Common myeloid progenitor, CD34-positive (primary cell): ENCODE results near the gene INHBE.
A peak's percentile ranks its signal among the peaks of the same experiment; 100 is the strongest.

ENCODE experiments used
- CTCF ChIA-PET: fragments of 350-600 bp; sonication (Branson Sonifier 250); formaldehyde crosslinking; loops from one replicate; lab custom pipeline; 2021; ENCODE audit warnings: antibody characterized with exemption; lab: Charles Lee
- POLR2A ChIA-PET: fragments of 350-600 bp; sonication (Branson Sonifier 250); formaldehyde crosslinking; loops from one replicate; lab custom pipeline; 2021; ENCODE audit warnings: antibody characterized with exemption; lab: Charles Lee
- DNase-seq, 3 donors: peaks; one replicate each; pipeline versions ENCODE4 v3.0.0 to v3.0.0-alpha.2; 2013
- H3K27ac ChIP-seq, 2 experiments: 1 replicate in 1 of 2; 2 replicates in 1 of 2; pipeline ENCODE4 v1.7.0; 2013; ENCODE audit warnings: inconsistent platforms in 2 of 2, low read length in 2 of 2, mild to moderate bottlenecking in 2 of 2, low read depth in 1 of 2, moderate library complexity in 1 of 2; ENCODE audit not compliant: severe bottlenecking in 2 of 2, insufficient read depth in 1 of 2, poor library complexity in 1 of 2
- H3K27me3 ChIP-seq, 5 experiments: replicated peaks in 2 of 5; 1 replicate in 3 of 5; 2 replicates in 2 of 5; pipeline versions ENCODE4 v1.6.1 to v1.7.0; 2013; ENCODE audit warnings: low read length in 4 of 5, mild to moderate bottlenecking in 2 of 5, moderate library complexity in 2 of 5, inconsistent platforms in 1 of 5; ENCODE audit not compliant: insufficient read depth in 5 of 5, control insufficient read depth in 4 of 5
- H3K36me3 ChIP-seq, 4 experiments: 1 replicate in 2 of 4; 2 replicates in 2 of 4; pipeline versions ENCODE4 v1.6.1 to v1.7.0; 2013; ENCODE audit warnings: low read length in 3 of 4, control low read depth in 1 of 4, mild to moderate bottlenecking in 1 of 4; ENCODE audit not compliant: control insufficient read depth in 4 of 4, insufficient read depth in 4 of 4
- H3K4me1 ChIP-seq, 4 experiments: 1 replicate in 3 of 4; 2 replicates in 1 of 4; pipeline versions ENCODE4 v1.6.1 to v1.7.1; 2013; ENCODE audit warnings: low read length in 3 of 4, mild to moderate bottlenecking in 3 of 4, control low read depth in 1 of 4, inconsistent platforms in 1 of 4, moderate library complexity in 1 of 4; ENCODE audit not compliant: control insufficient read depth in 4 of 4, insufficient read depth in 4 of 4; ENCODE audit errors: control extremely low read depth in 1 of 4
- H3K4me3 ChIP-seq, 7 experiments: 1 replicate in 4 of 7; 2 replicates in 3 of 7; pipeline versions ENCODE4 v1.5.1 to v1.7.0; 2013; ENCODE audit warnings: mild to moderate bottlenecking in 7 of 7, low read length in 6 of 7, moderate library complexity in 6 of 7, inconsistent platforms in 2 of 7, low read depth in 2 of 7, control low read depth in 1 of 7; ENCODE audit not compliant: insufficient read depth in 4 of 7, control insufficient read depth in 1 of 7; ENCODE audit errors: extremely low read depth in 1 of 7
- H3K9me3 ChIP-seq, 5 experiments: 1 replicate in 4 of 5; 2 replicates in 1 of 5; pipeline versions ENCODE4 v1.6.1 to v1.7.1; 2013; ENCODE audit warnings: low read length in 4 of 5, mild to moderate bottlenecking in 2 of 5, inconsistent platforms in 1 of 5, low read depth in 1 of 5, moderate library complexity in 1 of 5; ENCODE audit not compliant: control insufficient read depth in 4 of 5, insufficient read depth in 2 of 5; ENCODE audit errors: control extremely low read depth in 1 of 5
- WGBS: methylation state at CpG from one replicate; pipeline ENCODE4 v1.1.5; 2013; ENCODE audit not compliant: insufficient coverage; 5-methylcytosine and 5-hydroxymethylcytosine counted together

Gene INHBE

DNA sequence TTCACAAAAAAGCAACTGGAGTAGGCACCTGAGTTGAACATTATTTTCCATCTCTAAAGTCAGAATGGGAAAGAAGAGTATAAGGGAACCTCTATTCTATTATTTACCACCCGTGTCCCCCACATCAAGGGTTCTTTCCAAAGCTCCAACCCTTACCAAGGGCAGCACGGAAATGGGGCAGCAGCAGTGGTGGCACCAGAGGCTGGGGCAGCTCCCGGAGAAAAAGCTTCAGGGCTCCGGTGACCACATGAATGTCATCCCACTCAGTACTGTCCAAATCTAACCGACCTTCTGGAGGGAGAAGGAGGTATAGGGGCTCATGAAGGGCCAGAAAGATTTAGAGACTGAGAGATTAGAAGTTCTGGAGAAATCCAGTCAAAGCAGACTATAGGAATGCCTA is 18.8 kb downstream of the INHBE start:
- WGBS, result 100% methylated on average over 2 of the region's 5 CpGs
- no peak overlapping the region for H3K27ac ChIP-seq
- ChIA-PET CTCF (interaction anchor here (0.8 to 16.7 kb wide), 8 partner anchors 12 to 152 kb away, joined by 3 to 184 read pairs (median 3); partner anchors contain the start of gene GLI1), POLR2A (no interaction called here)
- H3K36me3 ChIP-seq, result peaks cover 20 to 64% (median 53%) of the 10 kb centered on the region in 4 experiments
- DNase-seq, result no peak
- no peak overlapping the region for H3K4me3 ChIP-seq
- no peaks in the 10 kb centered on the region for H3K27me3 ChIP-seq
- H3K4me1 ChIP-seq, result peaks cover 10 to 41% (median 37%) of the 10 kb centered on the region in 4 experiments
- no peaks in the 10 kb centered on the region for H3K9me3 ChIP-seq

DNA sequence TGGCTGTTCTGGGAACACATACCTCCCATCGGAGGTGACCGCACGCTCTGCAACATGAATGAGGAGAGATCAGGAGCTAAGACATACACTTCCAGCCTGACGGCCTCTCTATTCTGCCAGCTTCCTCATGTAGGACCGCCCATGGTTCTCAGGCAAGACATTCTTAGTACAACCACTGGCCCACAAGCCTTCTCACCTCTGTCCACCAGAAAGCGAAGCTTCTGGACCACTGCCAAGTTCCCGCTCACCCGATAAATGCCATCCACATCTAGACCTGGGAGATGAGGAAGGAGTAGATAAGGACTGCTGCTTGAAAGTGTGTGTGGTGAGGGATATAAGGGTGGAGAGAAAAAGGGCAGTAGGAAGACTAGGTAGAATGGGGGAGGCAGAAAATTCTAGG is 19.3 kb downstream of the INHBE start:
- 92% methylated on average over 8 of the region's 8 CpGs for WGBS
- H3K4me3 ChIP-seq, result no peak overlapping the region
- peaks cover 14 to 47% (median 42%) of the 10 kb centered on the region in 4 experiments for H3K4me1 ChIP-seq
- no peaks in the 10 kb centered on the region for H3K9me3 ChIP-seq
- H3K36me3 ChIP-seq, result peaks cover 20 to 59% (median 48%) of the 10 kb centered on the region in 4 experiments
- ChIA-PET CTCF (interaction anchor here (0.8 to 16.7 kb wide), 11 partner anchors 12 to 151 kb away, joined by 3 to 184 read pairs (median 3); partner anchors contain the start of gene GLI1), POLR2A (no interaction called here)
- no peak for DNase-seq
- no peaks in the 10 kb centered on the region for H3K27me3 ChIP-seq
- no peak overlapping the region for H3K27ac ChIP-seq

DNA sequence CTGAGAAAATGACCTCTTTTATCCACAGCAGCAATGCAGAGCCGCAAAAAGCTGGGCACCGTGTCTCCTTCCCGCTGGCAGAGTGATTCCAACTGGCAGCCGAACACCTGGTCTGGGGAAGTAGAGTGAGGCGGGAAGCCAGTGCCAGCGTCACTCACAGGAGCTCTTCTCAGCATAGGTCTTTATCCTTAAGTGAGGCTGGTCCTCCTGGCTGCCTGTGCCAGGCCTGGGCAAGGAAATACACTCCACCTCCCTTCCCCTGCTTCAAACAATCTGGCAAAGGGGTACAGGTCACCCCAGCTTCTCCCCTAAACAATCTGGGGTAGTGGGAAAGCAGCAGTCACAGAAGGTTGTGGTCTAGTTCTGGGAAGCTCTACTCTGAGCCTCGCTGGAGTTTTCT is 19.8 kb downstream of the INHBE start:
- ChIA-PET CTCF (interaction anchor here (1.1 to 16.7 kb wide), 10 partner anchors 11 to 110 kb away, joined by 3 to 184 read pairs (median 4); partner anchors contain the start of genes DDIT3 and GLI1), POLR2A (interaction anchor here (0.8 to 2.7 kb wide), 2 partner anchors 9 to 14 kb away, joined by 3 to 8 read pairs; partner anchors contain the start of gene MARS1)
- H3K27me3 ChIP-seq, result no peaks in the 10 kb centered on the region
- H3K27ac ChIP-seq, result no peak overlapping the region
- no peaks in the 10 kb centered on the region for H3K9me3 ChIP-seq
- H3K4me1 ChIP-seq, result peaks cover 15 to 51% (median 47%) of the 10 kb centered on the region in 4 experiments
- no peak for DNase-seq
- peaks cover 20 to 55% (median 45%) of the 10 kb centered on the region in 4 experiments for H3K36me3 ChIP-seq
- 98% methylated on average over 6 of the region's 7 CpGs for WGBS
- peak overlapping the region in 1 of 7 experiments; percentile 76 for H3K4me3 ChIP-seq

DNA sequence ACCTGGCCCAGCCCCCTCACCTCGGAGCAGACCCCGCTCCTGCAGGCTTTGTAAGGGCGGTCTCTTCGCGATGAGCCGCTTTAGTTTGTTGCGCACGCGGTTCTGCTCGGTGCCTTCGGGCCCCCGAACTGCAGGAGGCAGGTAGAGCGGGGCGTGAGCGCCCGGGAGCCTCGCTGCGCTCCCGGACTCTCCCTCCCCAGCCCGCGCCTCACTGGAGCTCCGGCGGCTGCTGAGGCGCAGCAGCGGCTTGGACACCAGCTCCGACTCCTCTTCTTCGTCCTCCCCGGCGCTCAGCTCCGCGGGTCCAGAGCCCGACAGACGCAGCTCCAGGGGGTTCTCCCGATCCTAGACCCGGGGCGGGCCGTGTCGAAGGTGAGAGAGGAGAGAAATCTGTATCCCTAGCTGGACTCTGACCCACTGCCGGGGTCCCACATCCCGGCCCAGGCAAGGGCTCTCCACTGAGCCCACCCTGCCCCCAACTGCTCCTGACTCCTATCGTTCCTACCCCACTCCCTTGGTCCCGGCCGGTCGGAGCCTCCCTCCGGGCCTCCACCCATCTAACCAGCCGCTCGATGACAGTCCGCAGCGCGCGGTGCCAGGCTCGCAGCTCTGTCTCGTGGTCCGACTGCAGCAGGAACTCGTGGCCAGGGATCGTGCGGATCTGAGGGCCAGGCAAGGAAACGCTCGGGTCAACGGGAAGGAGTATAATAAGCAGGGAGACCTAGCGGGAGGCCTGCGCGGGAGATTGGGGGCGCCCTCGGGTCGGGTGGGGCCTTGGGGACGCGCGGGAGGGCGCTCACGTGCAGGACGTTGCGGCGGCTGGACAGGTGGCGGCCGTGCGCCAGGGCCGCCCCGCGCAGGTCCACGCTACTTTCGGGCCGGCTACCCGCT is 20.4 kb downstream of the INHBE start:
- peak overlapping the region; percentile 52 to 92 (median 76) for H3K4me3 ChIP-seq
- peaks cover 20 to 48% (median 40%) of the 10 kb centered on the region in 4 experiments for H3K36me3 ChIP-seq
- H3K9me3 ChIP-seq, result no peaks in the 10 kb centered on the region
- CTCF ChIA-PET, result interaction anchor here (1.0 to 16.7 kb wide), 12 partner anchors 11 to 168 kb away, joined by 3 to 184 read pairs (median 5); partner anchors contain the start of genes DDIT3, GLI1 and MARS1
- WGBS, result 51% methylated on average over 73 of the region's 84 CpGs
- no peaks in the 10 kb centered on the region for H3K27me3 ChIP-seq
- H3K27ac ChIP-seq, result peak overlapping the region in 1 of 2 experiments; percentile 96
- no peak for DNase-seq
- peaks cover 20 to 58% (median 53%) of the 10 kb centered on the region in 4 experiments for H3K4me1 ChIP-seq
- POLR2A ChIA-PET, result interaction anchor here (0.8 to 2.7 kb wide), 3 partner anchors 8 to 13 kb away, joined by 3 to 8 read pairs (median 4); partner anchors contain the start of gene MARS1

DNA sequence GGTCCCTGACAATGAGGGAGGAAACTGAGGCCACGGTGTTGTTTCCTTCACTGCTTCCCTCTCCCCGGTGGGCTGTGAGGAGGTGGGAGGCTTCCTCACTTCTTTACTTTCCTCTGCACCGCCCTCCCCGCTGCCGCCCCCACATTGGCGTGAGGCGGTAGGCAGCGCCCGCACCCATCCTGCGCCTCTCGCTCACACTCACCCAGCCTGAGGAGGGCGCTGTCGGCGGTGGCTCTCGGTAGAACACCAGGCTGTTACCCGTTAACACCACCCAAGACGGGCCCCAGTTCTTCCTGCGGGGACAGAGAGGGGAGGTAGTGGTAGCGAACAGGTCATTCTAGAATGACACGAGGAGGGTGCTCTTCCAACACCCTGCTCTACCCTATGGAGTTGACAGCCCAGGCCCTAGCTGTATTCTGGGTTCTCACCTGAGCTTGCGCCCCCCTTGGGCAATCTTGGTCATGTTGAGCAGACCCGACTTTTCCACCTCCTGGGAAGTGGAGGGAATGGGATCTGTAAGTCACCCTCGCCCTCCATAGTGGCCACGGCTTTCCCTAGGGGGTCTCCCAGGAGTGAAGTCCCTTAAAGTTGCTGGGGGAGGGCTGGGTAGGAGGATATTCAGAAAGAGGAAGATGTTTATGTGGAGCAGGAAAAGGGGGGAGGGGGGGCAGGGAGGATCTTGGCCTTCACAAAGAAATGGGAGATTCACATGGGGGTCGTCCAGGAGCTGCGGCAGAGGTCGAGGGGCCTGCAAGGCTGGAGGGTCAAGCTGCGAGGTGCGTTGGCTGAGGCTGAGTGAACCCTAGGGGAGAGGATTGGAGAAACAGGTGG is 21.3 kb downstream of the INHBE start:
- Histone ChIP-seq H3K9me3 (no peaks in the 10 kb centered on the region), H3K27me3 (no peaks in the 10 kb centered on the region), H3K27ac (peak overlapping the region; percentile 96), H3K36me3 (peaks cover 19 to 40% (median 32%) of the 10 kb centered on the region in 4 experiments), H3K4me3 (peak overlapping the region; percentile 52 to 92 (median 76)), H3K4me1 (peaks cover 24 to 66% (median 61%) of the 10 kb centered on the region in 4 experiments)
- ChIA-PET CTCF (interaction anchor here (0.6 to 16.7 kb wide), 11 partner anchors 8 to 194 kb away, joined by 3 to 184 read pairs (median 5); partner anchors contain the start of genes DDIT3, GLI1 and MARS1), POLR2A (interaction anchor here (0.6 to 2.7 kb wide), 4 partner anchors 10 to 43 kb away, joined by 3 to 8 read pairs (median 6); partner anchors contain the start of gene MARS1)
- WGBS, result 0% methylated on average over 20 of the region's 29 CpGs
- peak in 2 of 3 donors; percentile 80 to 83 for DNase-seq

DNA sequence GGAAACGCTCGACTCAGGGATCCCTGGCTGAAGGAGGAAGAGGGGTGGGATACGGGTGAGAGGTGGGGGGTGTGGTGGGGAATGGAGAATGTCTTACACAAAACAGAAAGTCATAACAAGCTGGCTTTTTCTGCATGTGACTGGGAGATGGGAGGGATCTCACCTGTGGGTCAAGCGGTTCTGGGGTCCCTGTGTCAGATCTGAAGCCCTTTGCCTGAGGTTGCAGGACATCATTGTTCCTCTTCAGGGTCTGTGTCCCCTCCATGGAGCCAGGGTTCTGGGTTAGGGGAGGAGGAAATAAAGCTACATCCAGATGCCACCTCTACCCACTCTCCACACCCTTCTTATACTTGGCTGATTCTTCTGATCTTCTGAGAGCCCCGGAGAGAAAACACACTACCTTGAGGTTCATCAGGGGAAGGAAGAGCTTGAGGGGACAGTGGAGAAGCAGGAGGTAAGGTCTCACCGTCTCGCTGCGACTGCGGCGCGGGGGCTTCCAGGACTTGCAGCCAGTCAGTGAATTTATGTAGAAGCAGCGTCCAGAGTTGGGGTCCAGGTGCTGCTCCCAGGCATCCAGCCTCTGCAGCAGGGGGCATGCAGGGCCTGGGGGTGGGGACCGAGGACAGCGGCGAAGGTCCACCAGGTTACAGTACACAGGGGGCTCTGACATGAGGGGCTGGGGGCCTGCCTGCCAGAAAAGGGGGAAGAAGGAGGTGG is 22.0 kb downstream of the INHBE start:
- WGBS, result 0% methylated on average over 13 of the region's 15 CpGs
- Histone ChIP-seq H3K36me3 (peaks cover 13 to 32% (median 27%) of the 10 kb centered on the region in 4 experiments), H3K27me3 (no peaks in the 10 kb centered on the region), H3K9me3 (no peaks in the 10 kb centered on the region), H3K4me3 (peak overlapping the region; percentile 52 to 92 (median 76)), H3K4me1 (peaks cover 27 to 73% (median 66%) of the 10 kb centered on the region in 4 experiments), H3K27ac (peak overlapping the region; percentile 96)
- peak in 1 of 3 donors; percentile 18 for DNase-seq
- ChIA-PET POLR2A (interaction anchor here (1.3 to 2.7 kb wide), 4 partner anchors 11 to 42 kb away, joined by 3 to 8 read pairs (median 6); partner anchors contain the start of gene MARS1), CTCF (interaction anchor here (0.6 to 16.7 kb wide), 11 partner anchors 9 to 194 kb away, joined by 3 to 184 read pairs (median 5); partner anchors contain the start of genes DDIT3, GLI1 and MARS1)
